ENCODE measurements around the gene PDE10A.
"Not testable (repeated sequence)": the region's sequence is repeated elsewhere in the genome, so short reads cannot be mapped to it uniquely, and the experiment has no call there.

PDE10A gene

GRCh38 chr6:165624871-165625639 is 38.0 kb downstream of the PDE10A start:
- DNase-seq (ENCODE audit: low spot score), result no peak

GRCh38 chr6:165621940-165622339 is 41.1 kb downstream of the PDE10A start:
- no peak for DNase-seq (ENCODE audit: low spot score)

GRCh38 chr6:165618891-165619290 is 44.1 kb downstream of the PDE10A start:
- DNase-seq (ENCODE audit: low spot score), result not testable (repeated sequence)

GRCh38 chr6:165618241-165618640 is 44.8 kb downstream of the PDE10A start:
- DNase-seq (ENCODE audit: low spot score), result no peak

GRCh38 chr6:165617528-165617927 is 45.5 kb downstream of the PDE10A start:
- DNase-seq (ENCODE audit: low spot score), result no peak

- no peak for DNase-seq (ENCODE audit: low spot score)
Measured at GRCh38 chr6:165616116-165616515, 46.9 kb downstream of the PDE10A start.

GRCh38 chr6:165615636-165616035 is 47.4 kb downstream of the PDE10A start:
- DNase-seq (ENCODE audit: low spot score), result no peak

GRCh38 chr6:165611294-165611693 is 51.7 kb downstream of the PDE10A start:
- no peak for DNase-seq (ENCODE audit: low spot score)

- not testable (repeated sequence) for DNase-seq (ENCODE audit: low spot score)
Measured at GRCh38 chr6:165608577-165608976, 54.5 kb downstream of the PDE10A start.

- no peak for DNase-seq (ENCODE audit: low spot score)
Measured at GRCh38 chr6:165606740-165607008, 56.4 kb downstream of the PDE10A start.

- DNase-seq (ENCODE audit: low spot score), result no peak
Measured at GRCh38 chr6:165605901-165606739, 56.9 kb downstream of the PDE10A start.

GRCh38 chr6:165605182-165605875 is 57.7 kb downstream of the PDE10A start:
- DNase-seq (ENCODE audit: low spot score), result no peak

GRCh38 chr6:165602291-165602690 is 60.8 kb downstream of the PDE10A start:
- DNase-seq (ENCODE audit: low spot score), result no peak

GRCh38 chr6:165600606-165601005 is 62.4 kb downstream of the PDE10A start:
- no peak for DNase-seq (ENCODE audit: low spot score)

- no peak for DNase-seq (ENCODE audit: low spot score)
Measured at GRCh38 chr6:165599596-165600487, 63.2 kb downstream of the PDE10A start.

- DNase-seq (ENCODE audit: low spot score), result no peak
Measured at GRCh38 chr6:165599121-165599520, 63.9 kb downstream of the PDE10A start.

GRCh38 chr6:165597821-165598220 is 65.2 kb downstream of the PDE10A start:
- no peak for DNase-seq (ENCODE audit: low spot score)

- DNase-seq (ENCODE audit: low spot score), result no peak
Measured at GRCh38 chr6:165594584-165595333, 68.3 kb downstream of the PDE10A start.

- DNase-seq (ENCODE audit: low spot score), result not testable (repeated sequence)
Measured at GRCh38 chr6:165592947-165593346, 70.1 kb downstream of the PDE10A start.

GRCh38 chr6:165588515-165588914 is 74.5 kb downstream of the PDE10A start:
- DNase-seq (ENCODE audit: low spot score), result no peak

GRCh38 chr6:165587206-165587605 is 75.8 kb downstream of the PDE10A start:
- no peak for DNase-seq (ENCODE audit: low spot score)

Data from RKO (cell line).